ENCODE measurements around the gene YOD1.

The YOD1 gene

GRCh38 chr1:207034998-207035397, 16.0 kb downstream of the YOD1 start:
- Histone ChIP-seq H3K4me3 (ENCODE audit: insufficient read depth, low read depth, low read length) (no peak overlapping the region), H3K27ac (ENCODE audit: insufficient read depth, low read depth, low read length, poor library complexity, severe bottlenecking) (no peak overlapping the region), H3K36me3 (ENCODE audit: control insufficient read depth, insufficient read depth, low read length) (no peaks in the 10 kb centered on the region), H3K4me1 (ENCODE audit: control insufficient read depth, insufficient read depth, low read length) (no peaks in the 10 kb centered on the region), H3K9me3 (ENCODE audit: control insufficient read depth, low read length) (no peaks in the 10 kb centered on the region), H3K27me3 (ENCODE audit: control insufficient read depth, insufficient read depth, low read length, poor library complexity, severe bottlenecking) (peaks cover 6% of the 10 kb centered on the region)

- Histone ChIP-seq H3K9me3 (ENCODE audit: control insufficient read depth, low read length) (no peaks in the 10 kb centered on the region), H3K27ac (ENCODE audit: insufficient read depth, low read depth, low read length, poor library complexity, severe bottlenecking) (no peak overlapping the region), H3K4me3 (ENCODE audit: insufficient read depth, low read depth, low read length) (no peak overlapping the region), H3K4me1 (ENCODE audit: control insufficient read depth, insufficient read depth, low read length) (no peaks in the 10 kb centered on the region), H3K36me3 (ENCODE audit: control insufficient read depth, insufficient read depth, low read length) (no peaks in the 10 kb centered on the region), H3K27me3 (ENCODE audit: control insufficient read depth, insufficient read depth, low read length, poor library complexity, severe bottlenecking) (peaks cover 6% of the 10 kb centered on the region)
- WGBS, 2 experiments, result 94 to 100% methylated on average over 1 of the region's 1 CpG
Measured at GRCh38 chr1:207034208-207034607, 16.8 kb downstream of the YOD1 start.

DNA sequence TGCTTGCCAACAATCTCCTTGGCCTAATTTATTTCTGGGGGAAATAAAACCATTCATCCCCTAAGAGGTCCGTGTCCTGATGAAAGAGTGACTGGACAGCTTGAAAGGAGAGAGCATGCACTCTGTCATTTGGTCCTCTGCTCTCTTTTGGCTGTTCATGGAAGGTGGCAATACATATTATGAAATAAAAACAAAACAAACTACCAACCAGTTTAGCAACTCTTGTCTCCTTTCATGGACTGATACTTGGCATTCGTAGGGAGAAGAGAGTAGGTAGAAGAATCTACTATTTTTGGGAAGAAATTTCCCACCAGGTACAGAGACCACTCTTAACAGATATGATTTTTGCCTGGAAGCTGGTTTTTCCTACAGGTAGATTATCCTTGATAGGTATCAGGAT, 17.7 kb downstream of the YOD1 start:
- no peak overlapping the region for H3K4me3 ChIP-seq (ENCODE audit: insufficient read depth, low read depth, low read length)
- H3K27me3 ChIP-seq (ENCODE audit: control insufficient read depth, insufficient read depth, low read length, poor library complexity, severe bottlenecking), result peaks cover 6% of the 10 kb centered on the region
- no peaks in the 10 kb centered on the region for H3K36me3 ChIP-seq (ENCODE audit: control insufficient read depth, insufficient read depth, low read length)
- no peak overlapping the region for H3K27ac ChIP-seq (ENCODE audit: insufficient read depth, low read depth, low read length, poor library complexity, severe bottlenecking)
- H3K4me1 ChIP-seq (ENCODE audit: control insufficient read depth, insufficient read depth, low read length), result no peaks in the 10 kb centered on the region
- H3K9me3 ChIP-seq (ENCODE audit: control insufficient read depth, low read length), result no peaks in the 10 kb centered on the region
- 80 to 96% methylated on average over 1 to 2 of the region's 2 CpGs for WGBS, 2 experiments

DNA sequence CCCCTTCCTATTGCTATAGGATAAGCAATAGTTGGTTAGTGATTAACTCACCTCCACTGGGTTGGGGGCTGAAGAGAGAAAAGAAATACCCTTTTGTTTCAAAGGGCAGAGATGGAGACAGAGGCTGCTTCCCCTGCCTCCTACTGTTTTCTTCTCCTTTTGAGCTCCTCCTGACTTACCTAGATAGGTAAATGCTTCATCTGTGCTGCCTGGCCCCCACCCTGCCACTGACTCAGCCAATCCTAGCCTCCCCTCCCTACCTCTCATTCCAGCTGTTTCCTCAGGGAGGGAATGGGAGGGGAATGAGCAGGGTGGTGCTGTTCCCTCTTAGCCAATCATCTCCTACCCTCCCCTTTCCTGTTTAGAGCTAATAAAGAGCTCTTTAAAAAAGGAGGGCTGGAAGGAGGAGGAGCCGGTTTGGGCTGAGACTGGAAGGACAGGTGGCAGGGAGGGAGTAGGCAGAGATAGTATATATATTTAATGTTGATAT, 18.4 kb downstream of the YOD1 start, which contains the start of gene C1orf116:
Gene C1orf116 (minus strand): TSS at position 229 of the 490 bp plus-strand sequence. CDS start 5,158 bp downstream, outside the sequence.
- no peaks in the 10 kb centered on the region for H3K4me1 ChIP-seq (ENCODE audit: control insufficient read depth, insufficient read depth, low read length)

DNA sequence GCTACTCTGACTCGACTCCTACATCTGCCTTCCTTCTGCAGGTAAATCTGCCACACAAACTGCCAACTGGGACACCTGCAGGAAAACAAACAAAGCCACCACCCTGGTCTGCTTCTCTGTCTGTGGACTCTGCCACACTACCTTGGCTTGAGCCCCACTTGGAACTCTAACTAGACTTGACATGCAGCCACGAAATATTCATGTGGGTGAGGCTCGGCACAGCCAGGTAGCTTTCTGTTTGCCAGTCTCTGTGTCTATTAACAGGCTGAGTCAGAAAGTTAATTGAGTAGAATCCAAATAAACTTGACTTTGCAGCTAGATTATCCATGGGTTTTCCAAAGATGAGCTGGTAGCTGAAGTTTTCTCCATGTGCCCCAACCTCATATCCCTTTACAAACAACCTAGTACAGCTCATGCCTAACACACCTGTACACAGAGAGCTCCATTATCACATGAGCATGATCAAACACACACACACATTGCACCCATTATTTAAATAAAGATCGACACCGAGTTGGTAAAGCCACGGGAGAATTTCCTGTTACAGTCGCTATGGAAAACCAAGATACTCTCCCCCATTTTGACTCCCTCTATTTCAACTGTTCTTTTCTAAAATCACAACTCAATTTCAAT, 19.3 kb downstream of the YOD1 start:
- H3K4me3 ChIP-seq (ENCODE audit: insufficient read depth, low read depth, low read length), result no peak overlapping the region
- H3K4me1 ChIP-seq (ENCODE audit: control insufficient read depth, insufficient read depth, low read length), result no peaks in the 10 kb centered on the region
- peaks cover 2% of the 10 kb centered on the region for H3K27me3 ChIP-seq (ENCODE audit: control insufficient read depth, insufficient read depth, low read length, poor library complexity, severe bottlenecking)
- 88 to 89% methylated on average over 7 of the region's 7 CpGs for WGBS, 2 experiments
- no peak overlapping the region for H3K27ac ChIP-seq (ENCODE audit: insufficient read depth, low read depth, low read length, poor library complexity, severe bottlenecking)
- H3K9me3 ChIP-seq (ENCODE audit: control insufficient read depth, low read length), result no peaks in the 10 kb centered on the region
- H3K36me3 ChIP-seq (ENCODE audit: control insufficient read depth, insufficient read depth, low read length), result no peaks in the 10 kb centered on the region

More for the DNA sequence above, 18.4 kb downstream of the YOD1 start, which contains the start of gene C1orf116:
- WGBS, 2 experiments, result 4% methylated on average over 1 of the region's 1 CpG
- no peaks in the 10 kb centered on the region for H3K36me3 ChIP-seq (ENCODE audit: control insufficient read depth, insufficient read depth, low read length)
- H3K27ac ChIP-seq (ENCODE audit: insufficient read depth, low read depth, low read length, poor library complexity, severe bottlenecking), result no peak within 1 kb of the TSS
- no peaks in the 10 kb centered on the region for H3K9me3 ChIP-seq (ENCODE audit: control insufficient read depth, low read length)
- H3K27me3 ChIP-seq (ENCODE audit: control insufficient read depth, insufficient read depth, low read length, poor library complexity, severe bottlenecking), result peaks cover 6% of the 10 kb centered on the region
- no peak within 1 kb of the TSS for H3K4me3 ChIP-seq (ENCODE audit: insufficient read depth, low read depth, low read length)

GRCh38 chr1:207031016-207031415, 20.0 kb downstream of the YOD1 start:
- no peaks in the 10 kb centered on the region for H3K9me3 ChIP-seq (ENCODE audit: control insufficient read depth, low read length)
- no peaks in the 10 kb centered on the region for H3K36me3 ChIP-seq (ENCODE audit: control insufficient read depth, insufficient read depth, low read length)
- no peaks in the 10 kb centered on the region for H3K4me1 ChIP-seq (ENCODE audit: control insufficient read depth, insufficient read depth, low read length)
- no peak overlapping the region for H3K27ac ChIP-seq (ENCODE audit: insufficient read depth, low read depth, low read length, poor library complexity, severe bottlenecking)
- H3K27me3 ChIP-seq (ENCODE audit: control insufficient read depth, insufficient read depth, low read length, poor library complexity, severe bottlenecking), result no peaks in the 10 kb centered on the region
- H3K4me3 ChIP-seq (ENCODE audit: insufficient read depth, low read depth, low read length), result no peak overlapping the region
- 93 to 94% methylated on average over 1 of the region's 1 CpG for whole genome bisulfite sequencing, 2 experiments

GRCh38 chr1:207030522-207031009, 20.4 kb downstream of the YOD1 start:
- Histone ChIP-seq H3K27ac (ENCODE audit: insufficient read depth, low read depth, low read length, poor library complexity, severe bottlenecking) (no peak overlapping the region), H3K4me3 (ENCODE audit: insufficient read depth, low read depth, low read length) (no peak overlapping the region), H3K36me3 (ENCODE audit: control insufficient read depth, insufficient read depth, low read length) (no peaks in the 10 kb centered on the region), H3K4me1 (ENCODE audit: control insufficient read depth, insufficient read depth, low read length) (no peaks in the 10 kb centered on the region), H3K9me3 (ENCODE audit: control insufficient read depth, low read length) (no peaks in the 10 kb centered on the region), H3K27me3 (ENCODE audit: control insufficient read depth, insufficient read depth, low read length, poor library complexity, severe bottlenecking) (no peaks in the 10 kb centered on the region)
- WGBS, 2 experiments, result 95 to 96% methylated on average over 5 of the region's 5 CpGs

GRCh38 chr1:207029701-207030521, 21.1 kb downstream of the YOD1 start:
- WGBS, 2 experiments, result 86 to 91% methylated on average over 5 of the region's 5 CpGs
- Histone ChIP-seq H3K36me3 (ENCODE audit: control insufficient read depth, insufficient read depth, low read length) (no peaks in the 10 kb centered on the region), H3K27me3 (ENCODE audit: control insufficient read depth, insufficient read depth, low read length, poor library complexity, severe bottlenecking) (no peaks in the 10 kb centered on the region), H3K4me1 (ENCODE audit: control insufficient read depth, insufficient read depth, low read length) (peaks cover 6% of the 10 kb centered on the region), H3K9me3 (ENCODE audit: control insufficient read depth, low read length) (no peaks in the 10 kb centered on the region), H3K27ac (ENCODE audit: insufficient read depth, low read depth, low read length, poor library complexity, severe bottlenecking) (no peak overlapping the region), H3K4me3 (ENCODE audit: insufficient read depth, low read depth, low read length) (no peak overlapping the region)

GRCh38 chr1:207028884-207029650, 21.9 kb downstream of the YOD1 start:
- WGBS, 2 experiments, result 91 to 92% methylated on average over 2 of the region's 2 CpGs
- Histone ChIP-seq H3K36me3 (ENCODE audit: control insufficient read depth, insufficient read depth, low read length) (no peaks in the 10 kb centered on the region), H3K27ac (ENCODE audit: insufficient read depth, low read depth, low read length, poor library complexity, severe bottlenecking) (no peak overlapping the region), H3K4me3 (ENCODE audit: insufficient read depth, low read depth, low read length) (no peak overlapping the region), H3K4me1 (ENCODE audit: control insufficient read depth, insufficient read depth, low read length) (peaks cover 6% of the 10 kb centered on the region), H3K9me3 (ENCODE audit: control insufficient read depth, low read length) (no peaks in the 10 kb centered on the region), H3K27me3 (ENCODE audit: control insufficient read depth, insufficient read depth, low read length, poor library complexity, severe bottlenecking) (no peaks in the 10 kb centered on the region)

GRCh38 chr1:207027921-207028320, 23.1 kb downstream of the YOD1 start:
- H3K27me3 ChIP-seq (ENCODE audit: control insufficient read depth, insufficient read depth, low read length, poor library complexity, severe bottlenecking), result no peaks in the 10 kb centered on the region
- no peaks in the 10 kb centered on the region for H3K36me3 ChIP-seq (ENCODE audit: control insufficient read depth, insufficient read depth, low read length)
- no peak overlapping the region for H3K4me3 ChIP-seq (ENCODE audit: insufficient read depth, low read depth, low read length)
- WGBS, 2 experiments, result 89 to 90% methylated on average over 1 of the region's 1 CpG
- H3K9me3 ChIP-seq (ENCODE audit: control insufficient read depth, low read length), result no peaks in the 10 kb centered on the region
- H3K27ac ChIP-seq (ENCODE audit: insufficient read depth, low read depth, low read length, poor library complexity, severe bottlenecking), result no peak overlapping the region
- H3K4me1 ChIP-seq (ENCODE audit: control insufficient read depth, insufficient read depth, low read length), result peaks cover 6% of the 10 kb centered on the region
